Activated CD4-positive, alpha-beta T cell treated with anti-CD3 and anti-CD28 coated beads, Interleukin-2, amount 50 U/mL, for 4 hours (primary cell): ENCODE data around the gene RAB40AL.
"Not testable (repeated sequence)": the region's sequence is repeated elsewhere in the genome, so short reads cannot be mapped to it uniquely, and the experiment has no call there.

Source experiments
- DNase-seq, 2 experiments: peaks; one replicate each; pipeline ENCODE4 v3.0.0-alpha.2; 2020

The RAB40AL gene

GRCh38 chrX:102936972-102937371 lies at the start of gene RAB40AL:
TSS of gene RAB40AL (plus strand) at chrX:102937272. CDS start at chrX:102937319, 47 bp downstream.
- not testable (repeated sequence) for DNase-seq

- DNase-seq: no peak
Measured at GRCh38 chrX:102887687-102888086, 49.4 kb upstream of the RAB40AL start.

- DNase-seq: no peak
Measured at GRCh38 chrX:102892103-102892502, 45.0 kb upstream of the RAB40AL start.

DNA sequence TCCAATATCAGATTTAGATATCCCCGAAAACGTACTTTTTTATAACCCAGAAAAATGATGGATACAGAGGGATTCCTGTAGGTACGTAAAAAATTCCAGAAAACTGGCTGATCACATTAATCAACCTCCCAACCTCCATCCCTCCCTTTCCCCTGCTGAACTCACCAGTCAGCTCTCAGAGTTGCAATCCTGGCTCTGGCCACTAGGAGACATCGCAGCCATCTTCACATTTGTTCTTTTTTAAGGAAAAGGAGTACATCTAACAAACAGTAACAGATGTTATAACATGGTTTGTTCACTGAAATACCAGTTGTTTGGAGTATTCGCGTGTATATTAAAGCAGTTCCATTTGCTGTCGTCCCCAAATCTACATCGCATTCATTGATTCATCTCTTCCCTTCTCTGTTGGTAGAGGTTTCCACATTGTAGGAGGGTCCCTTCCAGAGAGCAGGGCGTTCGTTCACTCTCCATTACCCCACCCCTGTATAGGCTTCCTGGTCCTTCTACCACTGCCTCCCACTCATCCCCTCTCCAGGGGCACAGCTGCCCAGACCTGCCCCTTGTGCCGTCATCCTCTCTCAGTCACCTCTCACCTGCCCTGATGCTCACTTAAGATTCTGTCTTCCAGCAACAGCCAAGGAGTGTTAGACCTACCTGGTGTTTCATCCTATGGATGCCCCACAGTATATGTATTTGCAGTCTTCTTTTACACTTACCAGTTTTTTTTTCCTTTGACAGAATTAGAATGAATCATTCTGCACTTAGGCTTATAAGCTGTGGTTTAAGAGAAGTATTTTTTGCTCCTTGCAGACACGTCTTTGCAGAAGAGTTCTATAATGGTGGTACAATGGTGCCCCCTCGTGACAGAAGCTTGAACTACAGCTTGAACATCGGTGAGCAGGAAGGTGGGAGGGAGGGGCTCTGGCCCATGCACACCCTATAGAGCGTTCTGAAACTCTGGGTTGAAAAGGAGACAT lies 36.8 kb upstream of the RAB40AL start:
- DNase-seq: peak; percentile 61 to 67

DNA sequence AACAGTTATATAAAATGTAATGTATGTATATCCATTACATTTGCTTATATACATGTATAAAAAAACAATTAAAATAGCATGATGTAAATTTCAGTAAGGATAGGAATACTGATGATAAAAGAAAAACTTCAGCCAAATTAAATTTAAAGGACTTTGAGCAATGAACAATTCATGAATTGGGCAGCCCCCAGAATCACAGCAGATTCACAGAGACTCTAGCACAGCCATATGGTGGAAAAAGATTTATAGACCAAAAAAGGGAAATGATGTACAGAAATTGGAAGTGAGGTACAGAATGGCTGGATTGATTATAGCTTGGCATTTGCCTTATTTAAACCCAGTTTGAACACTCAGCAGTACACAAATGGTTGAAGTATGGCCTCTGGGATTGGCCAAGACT lies 34.7 kb upstream of the RAB40AL start:
- no peak for DNase-seq

- no peak for DNase-seq
Measured at GRCh38 chrX:102930990-102931756, 5.9 kb upstream of the RAB40AL start.

- peak in 1 of 2 experiments; percentile 2 for DNase-seq
Measured at GRCh38 chrX:102934624-102935023, 2.4 kb upstream of the RAB40AL start.

GRCh38 chrX:102950908-102951866 lies 14.1 kb downstream of the RAB40AL start:
- DNase-seq: peak; percentile 44 to 48

- no peak for DNase-seq
Measured at GRCh38 chrX:102957751-102958150, 20.7 kb downstream of the RAB40AL start.

GRCh38 chrX:102958794-102959193 lies 21.7 kb downstream of the RAB40AL start:
- no peak for DNase-seq

DNA sequence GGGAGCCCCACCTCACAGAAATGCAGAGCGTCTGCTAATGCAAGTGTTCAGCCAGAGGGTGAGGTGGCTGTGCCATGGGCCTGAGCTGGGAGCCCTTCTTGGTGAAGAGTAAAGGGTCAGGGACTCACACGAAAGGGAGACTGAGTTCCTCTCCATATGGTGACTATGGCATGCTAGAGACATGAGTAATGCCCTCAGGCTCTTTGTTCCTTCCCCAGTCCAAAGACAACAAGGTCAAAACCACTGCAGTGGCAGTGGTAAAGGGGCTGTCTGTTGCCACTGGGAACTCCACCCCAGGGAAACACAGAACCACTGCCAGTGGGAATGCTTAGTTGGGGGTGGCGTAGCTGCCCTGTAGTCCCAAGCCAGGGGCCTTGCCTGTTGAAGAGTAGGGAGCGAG lies 22.4 kb downstream of the RAB40AL start:
- no peak for DNase-seq

- no peak for DNase-seq
Measured at GRCh38 chrX:102963955-102964354, 26.9 kb downstream of the RAB40AL start.

GRCh38 chrX:102964940-102965339 lies 27.9 kb downstream of the RAB40AL start:
- no peak for DNase-seq

- DNase-seq: no peak
Measured at GRCh38 chrX:102966701-102967100, 29.6 kb downstream of the RAB40AL start.

GRCh38 chrX:102968216-102968615 lies 31.1 kb downstream of the RAB40AL start:
- DNase-seq: no peak

- DNase-seq: not testable (repeated sequence)
Measured at GRCh38 chrX:102971536-102971935, 34.5 kb downstream of the RAB40AL start.

DNA sequence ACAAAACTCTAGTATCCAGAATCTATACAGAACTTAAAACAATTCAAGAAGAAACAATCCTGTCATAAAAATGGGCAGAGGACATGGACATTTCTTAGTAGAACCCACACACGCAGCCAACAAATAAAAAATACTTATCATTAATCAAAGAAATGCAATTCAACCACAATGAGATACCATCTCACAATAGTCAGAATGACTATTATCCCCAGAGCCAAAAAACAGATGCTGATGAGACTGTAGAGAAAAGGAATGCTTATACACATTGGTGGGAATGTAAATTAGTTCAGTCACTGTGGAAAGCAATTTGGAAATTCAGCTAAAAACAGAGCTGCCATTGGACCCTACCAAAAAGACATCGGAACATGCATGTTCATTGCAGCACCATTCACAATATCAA lies 37.9 kb downstream of the RAB40AL start:
- no peak for DNase-seq

- DNase-seq: no peak
Measured at GRCh38 chrX:102976286-102976685, 39.2 kb downstream of the RAB40AL start.

GRCh38 chrX:102976793-102977495 lies 39.9 kb downstream of the RAB40AL start:
- no peak for DNase-seq

GRCh38 chrX:102978594-102978993 lies 41.5 kb downstream of the RAB40AL start:
- DNase-seq: no peak

DNA sequence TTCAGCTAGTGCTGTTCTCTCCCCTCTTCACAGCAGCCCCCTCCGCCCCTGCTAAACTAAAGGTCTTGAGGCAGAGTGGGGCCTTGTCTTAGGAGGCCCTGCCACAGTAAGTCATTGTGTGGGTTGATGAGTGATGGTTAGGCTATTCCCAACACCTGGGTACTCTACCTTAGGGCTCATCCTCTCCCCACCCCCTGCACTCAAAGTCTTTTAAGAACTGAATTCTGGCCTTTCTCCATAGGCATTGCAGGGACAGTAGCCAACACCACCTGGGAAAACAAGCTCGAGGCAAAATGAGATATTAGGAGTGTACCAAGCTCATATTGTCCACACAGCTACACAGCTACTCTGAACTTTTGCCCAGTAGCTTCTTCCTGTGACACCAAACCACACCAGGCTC lies 42.5 kb downstream of the RAB40AL start:
- DNase-seq: no peak

- DNase-seq: no peak
Measured at GRCh38 chrX:102983205-102983604, 46.1 kb downstream of the RAB40AL start.
